SW480 (cell line): ENCODE data around the gene TNFSF15.

Experiments used
- DNase-seq: peaks from one replicate; pipeline ENCODE4 v3.0.0-alpha.2; 2016; ENCODE audit warnings: low spot score

The TNFSF15 gene

GRCh38 chr9:114789006-114789405 is 16.8 kb downstream of the TNFSF15 start:
- DNase-seq = no peak

- no peak for DNase-seq
Observed at GRCh38 chr9:114787781-114788498, 17.9 kb downstream of the TNFSF15 start.

GRCh38 chr9:114787214-114787613 is 18.6 kb downstream of the TNFSF15 start:
- no peak for DNase-seq

GRCh38 chr9:114785866-114786650 is 19.8 kb downstream of the TNFSF15 start:
- no peak for DNase-seq

GRCh38 chr9:114784721-114785279 is 21.0 kb downstream of the TNFSF15 start:
- DNase-seq = no peak

- no peak for DNase-seq
Observed at GRCh38 chr9:114782586-114782985, 23.3 kb downstream of the TNFSF15 start.

- DNase-seq = peak; percentile 4
Observed at GRCh38 chr9:114779352-114779845, 26.4 kb downstream of the TNFSF15 start.

- no peak for DNase-seq
Observed at GRCh38 chr9:114777821-114778609, 27.8 kb downstream of the TNFSF15 start.

- DNase-seq = no peak
Observed at GRCh38 chr9:114776683-114777399, 29.0 kb downstream of the TNFSF15 start.

GRCh38 chr9:114775981-114776380 is 29.9 kb downstream of the TNFSF15 start:
- no peak for DNase-seq

- DNase-seq = no peak
Observed at GRCh38 chr9:114775121-114775520, 30.7 kb downstream of the TNFSF15 start.

GRCh38 chr9:114774524-114774923 is 31.3 kb downstream of the TNFSF15 start:
- DNase-seq = no peak

GRCh38 chr9:114771889-114772288 is 34.0 kb downstream of the TNFSF15 start:
- DNase-seq = no peak

GRCh38 chr9:114770991-114771390 is 34.8 kb downstream of the TNFSF15 start:
- DNase-seq = no peak

GRCh38 chr9:114769624-114770023 is 36.2 kb downstream of the TNFSF15 start:
- no peak for DNase-seq

GRCh38 chr9:114763220-114763619 is 42.6 kb downstream of the TNFSF15 start:
- DNase-seq = no peak

GRCh38 chr9:114761523-114761922 is 44.3 kb downstream of the TNFSF15 start:
- no peak for DNase-seq

- DNase-seq = no peak
Observed at GRCh38 chr9:114759512-114760341, 46.1 kb downstream of the TNFSF15 start.

GRCh38 chr9:114757984-114758383 is 47.9 kb downstream of the TNFSF15 start:
- DNase-seq = no peak

GRCh38 chr9:114757395-114757794 is 48.4 kb downstream of the TNFSF15 start:
- DNase-seq = no peak

GRCh38 chr9:114756920-114757319 is 48.9 kb downstream of the TNFSF15 start:
- no peak for DNase-seq
